HUES48 (cell line): ENCODE data around the gene ERI3.

Experiments used
- H3K27ac ChIP-seq: one replicate; pipeline ENCODE4 v1.7.0; 2013; ENCODE audit warnings: low read depth, low read length, inconsistent platforms
- H3K27me3 ChIP-seq: 2 replicates; pipeline ENCODE4 v1.6.1; 2013; ENCODE audit warnings: mild to moderate bottlenecking, low read length; ENCODE audit not compliant: control insufficient read depth, insufficient read depth
- H3K36me3 ChIP-seq: 2 replicates; pipeline ENCODE4 v1.6.1; 2013; ENCODE audit warnings: low read length; ENCODE audit not compliant: control insufficient read depth, insufficient read depth
- H3K4me1 ChIP-seq: 2 replicates; pipeline ENCODE4 v1.6.1; 2013; ENCODE audit warnings: mild to moderate bottlenecking, low read length; ENCODE audit not compliant: control insufficient read depth, insufficient read depth
- H3K4me3 ChIP-seq: 2 replicates; pipeline ENCODE4 v1.5.1; 2013; ENCODE audit warnings: mild to moderate bottlenecking, low read depth, low read length
- H3K9ac ChIP-seq: 2 replicates; pipeline ENCODE4 v1.6.1; 2013; ENCODE audit warnings: mild to moderate bottlenecking, low read depth, low read length, moderate library complexity
- H3K9me3 ChIP-seq: 2 replicates; pipeline ENCODE4 v1.6.1; 2013; ENCODE audit warnings: low read length; ENCODE audit not compliant: control insufficient read depth, insufficient read depth

Gene ERI3

DNA sequence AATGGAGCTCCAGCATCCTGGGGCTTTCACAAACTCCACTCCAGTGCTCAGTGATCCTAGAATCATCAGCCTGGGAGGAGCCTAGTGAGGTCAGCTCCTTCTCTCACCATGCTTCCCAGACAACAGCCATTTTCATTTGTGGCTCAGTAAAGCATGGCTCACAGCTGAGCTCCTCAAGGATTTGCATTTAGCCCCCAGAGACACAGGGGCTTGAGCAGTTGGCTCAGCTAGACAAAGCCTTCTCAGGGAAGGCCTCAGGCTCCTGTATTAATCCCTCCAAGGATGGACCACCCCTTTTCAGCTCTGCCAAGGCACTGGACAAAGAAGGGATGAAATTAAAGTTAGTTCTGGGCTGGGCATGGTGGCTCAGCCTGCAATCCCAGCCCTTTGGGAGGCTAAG, 39.5 kb downstream of the ERI3 start:
- Histone ChIP-seq H3K4me1 (peaks cover 19% of the 10 kb centered on the region), H3K9ac (no peak overlapping the region), H3K9me3 (no peaks in the 10 kb centered on the region), H3K27ac (no peak overlapping the region), H3K27me3 (no peaks in the 10 kb centered on the region), H3K4me3 (no peak overlapping the region), H3K36me3 (peaks cover 76% of the 10 kb centered on the region)

- no peaks in the 10 kb centered on the region for H3K27me3 ChIP-seq
- H3K9ac ChIP-seq, result no peak overlapping the region
- H3K9me3 ChIP-seq, result no peaks in the 10 kb centered on the region
- H3K36me3 ChIP-seq, result peaks cover 79% of the 10 kb centered on the region
- no peak overlapping the region for H3K4me3 ChIP-seq
- H3K4me1 ChIP-seq, result peaks cover 19% of the 10 kb centered on the region
- H3K27ac ChIP-seq, result no peak overlapping the region
Measured at GRCh38 chr1:44314452-44314851, 40.6 kb downstream of the ERI3 start.

DNA sequence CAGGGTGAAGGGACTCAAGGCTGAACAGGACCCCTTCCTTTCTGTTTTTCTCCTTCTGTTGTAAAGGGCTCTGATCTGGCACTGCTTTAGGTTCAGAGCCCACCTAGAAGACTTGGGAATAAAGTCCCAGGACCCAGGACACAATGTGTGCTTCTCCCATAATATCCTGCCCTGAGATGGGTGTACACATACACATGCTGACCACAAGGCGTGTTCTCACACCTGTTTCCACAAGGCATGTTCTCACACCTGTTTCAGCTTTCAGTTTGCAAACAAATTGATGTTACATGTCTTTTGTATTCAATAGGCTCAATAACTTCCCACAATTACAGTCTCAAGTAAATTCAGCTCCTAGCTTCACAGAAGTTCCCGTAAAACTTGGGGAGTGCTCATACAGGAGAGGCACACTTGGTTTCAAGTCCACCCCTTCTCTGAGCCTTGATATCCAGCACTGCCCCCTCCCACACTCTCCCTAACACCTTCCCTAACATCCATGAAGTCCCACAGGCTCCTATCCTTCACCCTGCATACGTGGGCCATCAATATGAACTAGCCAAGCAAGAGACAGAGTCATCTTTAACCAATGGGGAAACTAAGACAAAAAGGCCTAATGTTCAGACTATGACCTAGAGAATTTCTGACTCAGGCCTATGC, 41.7 kb downstream of the ERI3 start:
- Histone ChIP-seq H3K9ac (no peak overlapping the region), H3K9me3 (no peaks in the 10 kb centered on the region), H3K4me1 (peaks cover 12% of the 10 kb centered on the region), H3K27ac (no peak overlapping the region), H3K36me3 (peaks cover 76% of the 10 kb centered on the region), H3K27me3 (no peaks in the 10 kb centered on the region), H3K4me3 (no peak overlapping the region)

DNA sequence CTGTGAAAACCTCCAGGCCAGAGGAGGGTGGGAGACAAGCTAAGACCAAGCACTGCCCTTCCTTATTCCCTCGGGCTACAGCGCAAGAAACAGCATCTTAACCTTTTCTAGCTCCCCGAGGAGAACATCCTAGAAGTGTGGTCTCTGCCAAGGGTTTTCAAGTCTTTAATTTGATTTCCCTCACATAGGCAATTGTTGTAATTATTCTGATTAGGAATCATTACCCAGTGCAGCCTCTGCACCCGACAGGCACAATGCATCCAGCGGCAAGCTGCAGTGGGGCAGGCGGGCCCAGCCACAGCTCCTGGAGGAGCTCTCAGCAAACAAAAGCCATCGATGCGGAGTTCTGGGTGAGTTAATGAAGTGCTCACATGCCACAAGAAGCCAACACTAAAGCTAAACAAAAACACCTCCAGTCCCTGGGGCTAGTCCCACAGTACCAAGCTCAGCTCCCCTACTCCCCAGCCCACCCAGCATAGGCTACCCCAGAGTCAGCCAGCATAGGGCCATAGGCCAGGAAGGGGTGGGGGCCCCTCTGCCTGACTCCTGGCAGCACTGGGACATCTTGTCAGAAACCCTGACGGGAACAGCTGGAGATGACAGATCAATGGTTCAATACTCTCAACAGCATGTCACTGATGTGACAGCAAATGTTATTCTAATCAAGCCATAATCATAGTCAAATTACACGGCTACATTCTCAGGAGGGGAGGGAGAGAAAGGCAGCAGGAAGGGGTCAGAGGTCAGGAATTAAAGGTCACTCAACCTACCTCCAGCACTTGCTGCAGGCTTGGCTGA, 42.5 kb downstream of the ERI3 start:
- H3K36me3 ChIP-seq, result peaks cover 82% of the 10 kb centered on the region
- H3K4me3 ChIP-seq, result no peak overlapping the region
- peaks cover 6% of the 10 kb centered on the region; the same call in 1 of the 2 replicates for H3K4me1 ChIP-seq
- no peak overlapping the region for H3K9ac ChIP-seq
- H3K9me3 ChIP-seq, result no peaks in the 10 kb centered on the region
- H3K27ac ChIP-seq, result no peak overlapping the region
- no peaks in the 10 kb centered on the region for H3K27me3 ChIP-seq

DNA sequence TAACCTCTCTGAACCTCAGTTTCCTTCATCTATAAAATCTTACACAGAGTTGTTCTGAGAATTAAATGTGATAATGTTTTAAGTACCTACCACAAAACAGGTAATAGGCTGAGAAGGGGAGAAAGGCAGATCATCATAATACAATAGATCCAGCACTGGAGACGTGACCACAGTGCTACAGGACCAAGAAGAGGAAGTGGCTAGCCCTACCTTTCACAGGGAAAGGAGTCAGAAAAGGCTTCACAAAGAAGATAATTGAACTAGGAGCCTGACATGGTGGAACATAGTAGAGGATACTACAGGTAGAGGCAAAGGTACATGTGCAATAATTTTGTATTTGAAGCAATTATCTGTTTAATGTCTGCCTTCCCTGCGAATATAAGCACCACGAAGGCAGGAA, 45.1 kb downstream of the ERI3 start:
- no peak overlapping the region for H3K9ac ChIP-seq
- H3K36me3 ChIP-seq, result peaks cover 82% of the 10 kb centered on the region
- no peaks in the 10 kb centered on the region for H3K27me3 ChIP-seq
- no peak overlapping the region for H3K27ac ChIP-seq
- no peaks in the 10 kb centered on the region for H3K9me3 ChIP-seq
- 0 out of 2 replicates have a peak, but pooled peaks cover 5% of the 10 kb centered on the region for H3K4me1 ChIP-seq
- no peak overlapping the region for H3K4me3 ChIP-seq

DNA sequence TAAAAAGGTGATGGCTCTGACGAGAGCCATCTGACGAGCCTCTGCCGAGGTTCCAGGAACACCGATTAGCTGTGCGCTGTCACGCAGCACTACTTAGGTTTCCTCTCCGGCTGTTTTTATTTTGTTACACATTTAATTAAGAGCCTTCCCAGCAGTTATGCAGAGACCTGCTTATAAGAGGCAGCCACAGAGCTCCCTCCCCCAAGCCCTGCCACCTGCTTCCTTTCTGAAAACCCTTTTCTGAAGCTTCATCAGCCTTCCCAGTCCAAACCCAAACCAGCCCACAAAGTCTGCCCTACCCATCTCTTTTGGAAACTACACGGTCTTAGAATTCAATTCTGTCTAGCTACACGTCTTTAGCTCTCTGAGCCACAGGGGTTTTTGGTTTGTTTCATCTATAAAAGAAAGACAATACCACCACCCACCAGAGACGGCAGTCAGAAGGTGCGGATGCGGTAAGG, 49.1 kb downstream of the ERI3 start:
- Histone ChIP-seq H3K9ac (no peak overlapping the region), H3K27me3 (no peaks in the 10 kb centered on the region), H3K27ac (no peak overlapping the region), H3K9me3 (no peaks in the 10 kb centered on the region), H3K4me1 (no peaks in the 10 kb centered on the region), H3K4me3 (no peak overlapping the region), H3K36me3 (peaks cover 84% of the 10 kb centered on the region)

GRCh38 chr1:44303532-44303931, 51.5 kb downstream of the ERI3 start:
- no peak overlapping the region for H3K27ac ChIP-seq
- H3K27me3 ChIP-seq, result no peaks in the 10 kb centered on the region
- no peak overlapping the region for H3K4me3 ChIP-seq
- H3K36me3 ChIP-seq, result peaks cover 84% of the 10 kb centered on the region
- H3K9me3 ChIP-seq, result no peaks in the 10 kb centered on the region
- H3K4me1 ChIP-seq, result no peaks in the 10 kb centered on the region
- no peak overlapping the region for H3K9ac ChIP-seq

DNA sequence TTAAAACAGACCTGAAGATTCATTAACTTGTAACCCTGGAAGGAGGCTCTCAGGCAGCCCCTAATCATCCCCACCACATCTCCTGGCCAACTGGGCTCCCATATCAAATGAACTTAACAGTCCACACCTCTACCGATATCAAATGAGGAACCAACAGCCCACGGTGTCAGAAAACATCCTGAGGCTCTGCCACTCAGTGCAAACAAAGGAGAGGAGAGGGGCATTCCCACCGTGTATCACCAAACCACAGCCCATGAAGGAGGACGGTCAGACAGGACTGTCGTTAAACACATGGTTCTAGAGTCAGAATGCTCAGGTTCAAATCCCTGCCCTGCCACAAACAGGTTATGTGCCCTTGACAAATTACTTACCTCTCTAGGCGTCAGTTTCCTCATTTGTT, 52.5 kb downstream of the ERI3 start:
- Histone ChIP-seq H3K4me1 (no peaks in the 10 kb centered on the region), H3K36me3 (peaks cover 83% of the 10 kb centered on the region)

GRCh38 chr1:44301442-44301841, 53.6 kb downstream of the ERI3 start:
- H3K4me1 ChIP-seq, result no peaks in the 10 kb centered on the region
- no peaks in the 10 kb centered on the region for H3K9me3 ChIP-seq
- no peaks in the 10 kb centered on the region for H3K27me3 ChIP-seq
- peaks cover 83% of the 10 kb centered on the region for H3K36me3 ChIP-seq
- no peak overlapping the region for H3K9ac ChIP-seq
- no peak overlapping the region for H3K4me3 ChIP-seq
- H3K27ac ChIP-seq, result no peak overlapping the region

More for the DNA sequence above, 52.5 kb downstream of the ERI3 start:
- Histone ChIP-seq H3K9ac (no peak overlapping the region), H3K27me3 (no peaks in the 10 kb centered on the region), H3K4me3 (no peak overlapping the region), H3K27ac (no peak overlapping the region), H3K9me3 (no peaks in the 10 kb centered on the region)

DNA sequence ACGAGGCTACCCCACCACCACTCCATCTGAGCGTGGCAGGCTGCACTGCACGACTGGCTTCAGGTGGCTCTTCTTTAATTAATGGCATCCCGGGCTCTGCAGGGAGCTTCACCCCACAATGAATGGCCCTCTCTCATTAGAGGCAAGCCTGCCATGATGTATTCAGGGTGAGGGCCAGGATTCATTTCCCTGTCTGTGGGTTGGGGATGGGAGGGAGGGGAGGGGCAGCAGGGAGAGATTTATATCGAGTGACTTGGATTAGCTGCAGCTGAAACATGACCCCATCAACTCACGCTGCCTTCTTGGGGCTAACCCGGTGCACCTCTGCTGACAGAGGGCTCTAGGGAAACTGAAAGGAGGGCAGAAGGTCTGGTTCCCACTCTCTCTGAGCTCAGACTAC, 54.2 kb downstream of the ERI3 start:
- no peak overlapping the region for H3K9ac ChIP-seq
- H3K27me3 ChIP-seq, result no peaks in the 10 kb centered on the region
- H3K9me3 ChIP-seq, result no peaks in the 10 kb centered on the region
- H3K4me1 ChIP-seq, result no peaks in the 10 kb centered on the region
- H3K36me3 ChIP-seq, result peaks cover 84% of the 10 kb centered on the region
- no peak overlapping the region for H3K4me3 ChIP-seq
- no peak overlapping the region for H3K27ac ChIP-seq

GRCh38 chr1:44297695-44298400, 57.2 kb downstream of the ERI3 start:
- no peaks in the 10 kb centered on the region for H3K4me1 ChIP-seq
- H3K27ac ChIP-seq, result no peak overlapping the region
- H3K36me3 ChIP-seq, result peaks cover 73% of the 10 kb centered on the region
- no peaks in the 10 kb centered on the region for H3K27me3 ChIP-seq
- H3K9ac ChIP-seq, result no peak overlapping the region
- no peaks in the 10 kb centered on the region for H3K9me3 ChIP-seq
- no peak overlapping the region for H3K4me3 ChIP-seq
